ENCODE measurements around the gene ENAH.

The ENAH gene

DNA sequence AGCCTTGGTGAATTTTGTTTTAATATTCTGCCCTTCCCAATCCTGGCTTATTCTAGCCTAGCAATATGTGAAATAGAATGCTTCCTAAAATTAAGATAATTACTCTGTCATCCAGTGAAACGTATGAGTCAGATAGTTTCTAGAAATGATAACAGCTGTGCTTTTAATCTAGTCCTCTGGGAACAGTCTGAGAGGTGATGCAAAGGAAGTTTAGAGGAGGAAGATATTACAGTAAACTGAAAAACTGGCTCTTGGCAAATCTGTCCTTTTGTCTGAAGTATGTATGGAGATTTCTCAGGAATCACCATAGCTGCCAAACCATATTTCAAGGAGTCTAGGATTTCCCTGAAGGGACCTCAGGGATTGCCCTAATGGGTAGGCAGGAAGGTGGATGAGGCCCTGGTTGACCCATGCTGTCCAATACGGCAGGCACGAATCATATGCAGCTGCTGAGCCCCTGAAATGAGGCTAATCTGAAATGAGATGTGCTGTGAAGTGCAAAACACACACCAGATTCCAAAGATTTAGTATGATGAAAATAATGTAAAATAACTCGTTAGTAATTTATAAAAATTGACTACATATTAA is 154.3 kb downstream of the ENAH start:
- no peak overlapping the region for H2BK15ac ChIP-seq (ENCODE audit: low read depth, poor library complexity, severe bottlenecking)
- no peak overlapping the region for H4K91ac ChIP-seq (ENCODE audit: low read length)
- H3K9me3 ChIP-seq (ENCODE audit: control insufficient read depth, low read length): no peaks in the 10 kb centered on the region
- peak; percentile 51 for DNase-seq
- no peak overlapping the region for H3K14ac ChIP-seq (ENCODE audit: low read length in 2 of 2)
- peak overlapping the region; percentile 59 for H3K9ac ChIP-seq (ENCODE audit: low read length)
- H3K4me1 ChIP-seq (ENCODE audit: control insufficient read depth, insufficient read depth, low read depth, low read length): no peaks in the 10 kb centered on the region
- H2BK120ac ChIP-seq (ENCODE audit: low read depth, low read length): no peak overlapping the region
- no peaks in the 10 kb centered on the region for H3K27me3 ChIP-seq (ENCODE audit: control insufficient read depth in 1 of 2, insufficient read depth in 1 of 2, low read length in 2 of 2)
- H3K18ac ChIP-seq (ENCODE audit: low read depth in 1 of 2, low read length in 2 of 2): no peak overlapping the region
- H3K27ac ChIP-seq (ENCODE audit: low read length, poor library complexity, severe bottlenecking): no peak overlapping the region
- H2BK5ac ChIP-seq (ENCODE audit: low read depth, low read length, poor library complexity, severe bottlenecking): no peak overlapping the region
- H3K4ac ChIP-seq (ENCODE audit: low read depth in 1 of 2, low read length in 2 of 2): no peak overlapping the region
- no peak overlapping the region for H3K23ac ChIP-seq (ENCODE audit: low read length in 2 of 2)
- WGBS: 52% methylated on average over 3 of the region's 4 CpGs
- H4K8ac ChIP-seq (ENCODE audit: low read length): no peak overlapping the region
- peak overlapping the region in 1 of 2 experiments; percentile 38 for H3K4me3 ChIP-seq (ENCODE audit: insufficient read depth in 1 of 2, low read depth in 1 of 2, low read length in 2 of 2)
- H3K36me3 ChIP-seq (ENCODE audit: control insufficient read depth in 1 of 2, insufficient read depth in 2 of 2, low read depth in 1 of 2, low read length in 2 of 2): peaks cover 6 to 46% of the 10 kb centered on the region in 2 experiments
- no peak overlapping the region for H2BK12ac ChIP-seq (ENCODE audit: low read length in 2 of 2)
- peaks cover 6% of the 10 kb centered on the region for H3K79me1 ChIP-seq (replicated peaks; ENCODE audit: low read length, poor library complexity, severe bottlenecking)
- no peak overlapping the region for H2AK5ac ChIP-seq (ENCODE audit: low read length, severe bottlenecking)
- H3K4me2 ChIP-seq (ENCODE audit: low read length, poor library complexity, severe bottlenecking): no peak overlapping the region
- no peak overlapping the region for H2AFZ ChIP-seq (ENCODE audit: low read depth, low read length)

DNA sequence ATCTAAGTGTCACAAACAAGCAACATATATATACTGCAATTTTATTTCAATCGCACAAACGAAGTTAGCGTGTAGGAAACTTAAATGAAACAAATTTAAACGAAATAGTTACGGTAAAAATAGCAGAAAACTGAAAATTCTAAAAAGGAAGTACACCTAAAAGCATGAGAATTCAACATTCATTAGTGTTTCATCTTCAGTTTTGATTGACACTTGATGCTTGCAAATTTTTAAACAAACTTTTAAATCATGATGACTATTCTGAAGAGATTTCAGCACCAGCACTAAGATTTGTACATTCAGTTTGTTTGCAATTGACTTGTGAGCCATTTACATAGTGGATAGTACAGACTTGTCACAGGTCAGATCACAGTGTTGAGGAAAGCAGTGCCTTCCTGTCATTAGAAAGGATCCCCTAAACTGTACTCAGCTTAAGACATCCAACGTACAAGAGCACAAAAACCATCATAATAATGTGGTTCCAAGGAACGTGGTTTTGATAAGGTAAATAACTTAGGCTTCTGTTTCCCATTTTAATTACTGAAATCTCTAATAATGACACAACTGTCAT is 158.0 kb downstream of the ENAH start:
- 67% methylated on average over 3 of the region's 7 CpGs for WGBS
- Histone ChIP-seq H3K9me3 (ENCODE audit: control insufficient read depth, low read length) (no peaks in the 10 kb centered on the region), H2BK12ac (ENCODE audit: low read length in 2 of 2) (no peak overlapping the region), H3K4me3 (ENCODE audit: insufficient read depth in 1 of 2, low read depth in 1 of 2, low read length in 2 of 2) (no peak overlapping the region), H3K27me3 (ENCODE audit: control insufficient read depth in 1 of 2, insufficient read depth in 1 of 2, low read length in 2 of 2) (no peaks in the 10 kb centered on the region), H2BK5ac (ENCODE audit: low read depth, low read length, poor library complexity, severe bottlenecking) (no peak overlapping the region), H3K14ac (ENCODE audit: low read length in 2 of 2) (no peak overlapping the region), H2BK15ac (ENCODE audit: low read depth, poor library complexity, severe bottlenecking) (no peak overlapping the region), H3K4me2 (ENCODE audit: low read length, poor library complexity, severe bottlenecking) (no peak overlapping the region), H4K91ac (ENCODE audit: low read length) (no peak overlapping the region), H3K23ac (ENCODE audit: low read length in 2 of 2) (no peak overlapping the region), H3K4ac (ENCODE audit: low read depth in 1 of 2, low read length in 2 of 2) (no peak overlapping the region), H3K4me1 (ENCODE audit: control insufficient read depth, insufficient read depth, low read depth, low read length) (no peaks in the 10 kb centered on the region), H2AFZ (ENCODE audit: low read depth, low read length) (no peak overlapping the region), H3K36me3 (ENCODE audit: control insufficient read depth in 1 of 2, insufficient read depth in 2 of 2, low read depth in 1 of 2, low read length in 2 of 2) (peaks cover 2 to 42% of the 10 kb centered on the region in 2 experiments), H3K79me1 (replicated peaks; ENCODE audit: low read length, poor library complexity, severe bottlenecking) (no peaks in the 10 kb centered on the region), H2BK120ac (ENCODE audit: low read depth, low read length) (no peak overlapping the region), H3K18ac (ENCODE audit: low read depth in 1 of 2, low read length in 2 of 2) (no peak overlapping the region), H4K8ac (ENCODE audit: low read length) (no peak overlapping the region), H2AK5ac (ENCODE audit: low read length, severe bottlenecking) (no peak overlapping the region), H3K9ac (ENCODE audit: low read length) (no peak overlapping the region), H3K27ac (ENCODE audit: low read length, poor library complexity, severe bottlenecking) (no peak overlapping the region)
- no peak for DNase-seq

DNA sequence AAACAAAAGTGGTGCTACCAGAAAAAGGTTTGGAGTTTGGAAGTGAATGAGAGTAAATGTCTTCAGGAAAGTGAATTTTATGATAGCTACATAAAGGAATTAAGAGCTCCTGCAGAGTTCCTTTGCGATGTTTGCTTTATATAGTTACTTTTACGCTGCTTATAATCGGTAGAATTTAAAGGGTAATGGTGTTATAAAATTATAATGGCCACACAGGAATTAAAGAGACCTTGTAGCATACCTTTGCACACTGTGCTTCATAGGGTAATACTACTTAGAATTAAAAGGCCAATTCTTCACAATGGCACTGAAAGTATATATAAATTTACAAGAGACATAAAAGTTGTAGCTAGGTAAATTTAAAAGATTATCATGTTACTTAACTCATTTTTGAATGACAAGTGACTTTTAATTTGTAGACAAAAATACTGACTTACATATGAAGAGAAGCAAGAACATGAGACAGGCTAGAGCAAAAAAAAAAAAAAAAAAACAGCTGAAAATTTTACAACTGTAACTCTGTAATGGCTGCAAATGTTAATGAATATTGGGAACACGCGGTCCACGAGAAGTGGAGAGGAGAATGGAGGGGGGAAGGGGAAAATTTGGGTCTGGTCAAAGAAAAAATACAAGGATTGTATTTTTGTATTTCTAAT is 159.2 kb downstream of the ENAH start:
- Histone ChIP-seq H4K91ac (ENCODE audit: low read length) (no peak overlapping the region), H3K4me2 (ENCODE audit: low read length, poor library complexity, severe bottlenecking) (no peak overlapping the region), H3K18ac (ENCODE audit: low read depth in 1 of 2, low read length in 2 of 2) (no peak overlapping the region), H2AK5ac (ENCODE audit: low read length, severe bottlenecking) (no peak overlapping the region), H2BK15ac (ENCODE audit: low read depth, poor library complexity, severe bottlenecking) (no peak overlapping the region), H2AFZ (ENCODE audit: low read depth, low read length) (no peak overlapping the region), H3K27me3 (ENCODE audit: control insufficient read depth in 1 of 2, insufficient read depth in 1 of 2, low read length in 2 of 2) (no peaks in the 10 kb centered on the region), H3K23ac (ENCODE audit: low read length in 2 of 2) (no peak overlapping the region), H3K4me3 (ENCODE audit: insufficient read depth in 1 of 2, low read depth in 1 of 2, low read length in 2 of 2) (no peak overlapping the region), H3K79me1 (replicated peaks; ENCODE audit: low read length, poor library complexity, severe bottlenecking) (no peaks in the 10 kb centered on the region), H2BK120ac (ENCODE audit: low read depth, low read length) (no peak overlapping the region), H2BK5ac (ENCODE audit: low read depth, low read length, poor library complexity, severe bottlenecking) (no peak overlapping the region), H3K27ac (ENCODE audit: low read length, poor library complexity, severe bottlenecking) (no peak overlapping the region), H3K9ac (ENCODE audit: low read length) (no peak overlapping the region), H2BK12ac (ENCODE audit: low read length in 2 of 2) (no peak overlapping the region), H3K4ac (ENCODE audit: low read depth in 1 of 2, low read length in 2 of 2) (no peak overlapping the region), H4K8ac (ENCODE audit: low read length) (no peak overlapping the region), H3K36me3 (ENCODE audit: control insufficient read depth in 1 of 2, insufficient read depth in 2 of 2, low read depth in 1 of 2, low read length in 2 of 2) (peaks cover 0 to 37% of the 10 kb centered on the region in 2 experiments), H3K9me3 (ENCODE audit: control insufficient read depth, low read length) (no peaks in the 10 kb centered on the region), H3K4me1 (ENCODE audit: control insufficient read depth, insufficient read depth, low read depth, low read length) (no peaks in the 10 kb centered on the region), H3K14ac (ENCODE audit: low read length in 2 of 2) (no peak overlapping the region)
- 100% methylated on average over 3 of the region's 6 CpGs for WGBS
- DNase-seq: no peak

- no peak overlapping the region for H2BK15ac ChIP-seq (ENCODE audit: low read depth, poor library complexity, severe bottlenecking)
These were observed 164.2 kb downstream of the ENAH start for GRCh38 chr1:225488676-225489075.

More at GRCh38 chr1:225488676-225489075, 164.2 kb downstream of the ENAH start:
- no peak overlapping the region for H3K23ac ChIP-seq (ENCODE audit: low read length in 2 of 2)
- H3K27me3 ChIP-seq (ENCODE audit: control insufficient read depth in 1 of 2, insufficient read depth in 1 of 2, low read length in 2 of 2): peaks cover 0 to 17% of the 10 kb centered on the region in 2 experiments
- no peak overlapping the region for H2BK120ac ChIP-seq (ENCODE audit: low read depth, low read length)
- no peak overlapping the region for H2BK12ac ChIP-seq (ENCODE audit: low read length in 2 of 2)
- no peak overlapping the region for H4K91ac ChIP-seq (ENCODE audit: low read length)
- H3K27ac ChIP-seq (ENCODE audit: low read length, poor library complexity, severe bottlenecking): no peak overlapping the region
- WGBS: 97% methylated on average over 5 of the region's 5 CpGs
- H3K4me2 ChIP-seq (ENCODE audit: low read length, poor library complexity, severe bottlenecking): no peak overlapping the region
- H3K14ac ChIP-seq (ENCODE audit: low read length in 2 of 2): no peak overlapping the region
- H3K18ac ChIP-seq (ENCODE audit: low read depth in 1 of 2, low read length in 2 of 2): no peak overlapping the region
- H4K8ac ChIP-seq (ENCODE audit: low read length): no peak overlapping the region
- H3K79me1 ChIP-seq (replicated peaks; ENCODE audit: low read length, poor library complexity, severe bottlenecking): no peaks in the 10 kb centered on the region
- H3K4me3 ChIP-seq (ENCODE audit: insufficient read depth in 1 of 2, low read depth in 1 of 2, low read length in 2 of 2): no peak overlapping the region
- H3K9me3 ChIP-seq (ENCODE audit: control insufficient read depth, low read length): no peaks in the 10 kb centered on the region
- H2BK5ac ChIP-seq (ENCODE audit: low read depth, low read length, poor library complexity, severe bottlenecking): no peak overlapping the region
- H3K4me1 ChIP-seq (ENCODE audit: control insufficient read depth, insufficient read depth, low read depth, low read length): no peaks in the 10 kb centered on the region
- no peak overlapping the region for H3K9ac ChIP-seq (ENCODE audit: low read length)
- H2AFZ ChIP-seq (ENCODE audit: low read depth, low read length): no peak overlapping the region
- DNase-seq: no peak
- H3K4ac ChIP-seq (ENCODE audit: low read depth in 1 of 2, low read length in 2 of 2): no peak overlapping the region
- H2AK5ac ChIP-seq (ENCODE audit: low read length, severe bottlenecking): no peak overlapping the region
- H3K36me3 ChIP-seq (ENCODE audit: control insufficient read depth in 1 of 2, insufficient read depth in 2 of 2, low read depth in 1 of 2, low read length in 2 of 2): peaks cover 0 to 6% of the 10 kb centered on the region in 2 experiments

All from mesenchymal stem cell (in vitro differentiated cells and primary cell).